A673 (cell line): Measurements from ENCODE around the gene SRMS. TPM values are rescaled to one million over a fixed set of nuclear protein-coding genes. Genes with fewer than 3 reads are reported as not detected.

Experiments
- BruUV-seq: library from RNA; stranded (reverse); fragments of 400-500 nt; replicated peaks from 2 replicates; lab custom pipeline; 2021; lab: Mats Ljungman, UMichigan
- CTCF ChIA-PET: fragments of 300-600 bp; sonication (Branson Sonifier 250); formaldehyde crosslinking; loops from one replicate; lab custom pipeline; 2022; ENCODE audit warnings: antibody characterized with exemption; lab: Charles Lee
- POLR2A ChIA-PET: fragments of 300-600 bp; sonication (Branson Sonifier 250); formaldehyde crosslinking; loops from one replicate; lab custom pipeline; 2022; ENCODE audit warnings: antibody characterized with exemption; ENCODE audit not compliant: low non-redundant PET; lab: Charles Lee
- DNase-seq: peaks from one replicate; pipeline ENCODE4 v3.0.0-alpha.2; 2015; ENCODE audit warnings: low spot score
- H3K27ac ChIP-seq: fragments of 200-600 bp; sonication (generic); 2 replicates; pipeline ENCODE4 v1.5.1; 2016; ENCODE audit warnings: mixed run types, low read depth, mild to moderate bottlenecking, mixed read lengths, antibody characterized with exemption, low read length; ENCODE audit not compliant: poor library complexity, severe bottlenecking
- H3K27me3 ChIP-seq: fragments of 200-600 bp; sonication (generic); replicated peaks from 2 replicates; pipeline ENCODE4 v1.6.1; 2017; ENCODE audit warnings: mixed run types, low read depth, mild to moderate bottlenecking, mixed read lengths, antibody characterized with exemption, low read length; ENCODE audit not compliant: insufficient read depth, poor library complexity
- H3K36me3 ChIP-seq: fragments of 200-600 bp; sonication (generic); 2 replicates; pipeline ENCODE4 v1.6.1; 2016; ENCODE audit warnings: mixed run types, mild to moderate bottlenecking, mixed read lengths, antibody characterized with exemption, low read length; ENCODE audit not compliant: insufficient read depth, poor library complexity, severe bottlenecking
- H3K4me1 ChIP-seq: fragments of 200-600 bp; sonication (generic); 2 replicates; pipeline ENCODE4 v1.6.1; 2017; ENCODE audit warnings: mixed run types, mild to moderate bottlenecking, mixed read lengths, antibody characterized with exemption, low read length; ENCODE audit not compliant: insufficient read depth, poor library complexity, severe bottlenecking
- H3K4me3 ChIP-seq: fragments of 200-600 bp; sonication (generic); 2 replicates; pipeline ENCODE4 v1.5.1; 2016; ENCODE audit warnings: low read depth, mixed run types, mild to moderate bottlenecking, mixed read lengths, low read length; ENCODE audit not compliant: poor library complexity, severe bottlenecking
- H3K9me3 ChIP-seq: fragments of 200-600 bp; sonication (generic); 2 replicates; pipeline ENCODE4 v1.6.1; 2016; ENCODE audit warnings: mixed run types, low read depth, mild to moderate bottlenecking, mixed read lengths, antibody characterized with exemption, low read length; ENCODE audit not compliant: poor library complexity, severe bottlenecking
- CTCF ChIP-seq: fragments of 300-800, 200-600 bp; sonication (generic); conservative IDR thresholded peaks from 2 replicates; pipeline ENCODE4 v1.5.1; 2017; ENCODE audit warnings: low read depth, mild to moderate bottlenecking, antibody characterized with exemption, low read length, moderate library complexity, mixed read lengths
- EZH2 ChIP-seq: fragments of 200-600 bp; sonication (generic); IDR thresholded peaks from 2 replicates; pipeline ENCODE4 v1.6.1; 2017; ENCODE audit warnings: borderline replicate concordance, low read depth, mild to moderate bottlenecking, mixed read lengths, antibody characterized with exemption, low read length; ENCODE audit not compliant: poor library complexity, severe bottlenecking
- intact Hi-C: fragments of 100-400 bp; cut with micrococcal nuclease; formaldehyde crosslinking; loops from one replicate; pipeline ENCODE4 v1.10.0; 2022; ENCODE audit not compliant: unreplicated experiment
- total RNA-seq: library from RNA; stranded (reverse); gene quantifications from 2 replicates; pipeline ENCODE4 v1.2.3, GENCODE V29; 2021

The SRMS gene
- total RNA-seq, 1 experiment from 2014 or later: not detected

- DNase-seq: no peak
- TF ChIP-seq CTCF: no peak
- TF ChIP-seq EZH2: no peak
- BruUV-seq: no TSS peak
- H3K9me3 ChIP-seq: no peaks in the 10 kb centered on the region
- no peak overlapping the region for H3K4me3 ChIP-seq
- H3K36me3 ChIP-seq: no peaks in the 10 kb centered on the region
- peaks cover 5% of the 10 kb centered on the region for H3K4me1 ChIP-seq
- H3K27me3 ChIP-seq: peaks cover 15% of the 10 kb centered on the region
- POLR2A ChIA-PET: interaction anchor here (0.5 kb wide), 1 partner anchor 34 kb away, joined by 4 read pairs; the partner anchor contains the start of gene HELZ2
- H3K27ac ChIP-seq: no peak overlapping the region
- intact Hi-C loops: no loop called here
- CTCF ChIA-PET: no interaction called here
These were observed 6.9 kb downstream of the SRMS start for GRCh38 chr20:63540417-63541186.

- peaks cover 5% of the 10 kb centered on the region for H3K4me1 ChIP-seq
- intact Hi-C loops: loop anchor here (5.0 kb wide), 3 partner anchors 248 to 583 kb away; partner anchors contain the start of gene SAMD10
- CTCF ChIA-PET: no interaction called here
- POLR2A ChIA-PET: no interaction called here
- no peak overlapping the region for H3K27ac ChIP-seq
- H3K27me3 ChIP-seq: peaks cover 6% of the 10 kb centered on the region
- TF ChIP-seq CTCF: no peak
- no peak for TF ChIP-seq EZH2
- no peaks in the 10 kb centered on the region for H3K36me3 ChIP-seq
- no peaks in the 10 kb centered on the region for H3K9me3 ChIP-seq
- H3K4me3 ChIP-seq: no peak overlapping the region
- BruUV-seq: no TSS peak
- DNase-seq: no peak
These were observed 7.8 kb downstream of the SRMS start for GRCh38 chr20:63539441-63540370.

- H3K27me3 ChIP-seq: no peaks in the 10 kb centered on the region
- DNase-seq: no peak
- H3K36me3 ChIP-seq: no peaks in the 10 kb centered on the region
- no peaks in the 10 kb centered on the region for H3K9me3 ChIP-seq
- no peak overlapping the region for H3K4me3 ChIP-seq
- H3K4me1 ChIP-seq: peaks cover 5% of the 10 kb centered on the region
- POLR2A ChIA-PET: no interaction called here
- BruUV-seq: no TSS peak
- H3K27ac ChIP-seq: no peak overlapping the region
- no peak for TF ChIP-seq EZH2
- TF ChIP-seq CTCF: no peak
- CTCF ChIA-PET: no interaction called here
- intact Hi-C loops: loop anchor here (5.0 kb wide), 3 partner anchors 248 to 583 kb away; partner anchors contain the start of gene SAMD10
These were observed 8.5 kb downstream of the SRMS start for GRCh38 chr20:63539092-63539430.
